Astrocyte (in vitro differentiated cells and primary cell): ENCODE measurements around the gene RGPD3.

Source experiments
- CTCF ChIP-seq: IDR thresholded peaks from 2 replicates; pipeline ENCODE4 v1.5.1; 2011; ENCODE audit warnings: low read depth, mild to moderate bottlenecking, inconsistent platforms, low read length, moderate library complexity; ENCODE audit not compliant: insufficient read depth
- EZH2 ChIP-seq: IDR thresholded peaks from 2 replicates; pipeline ENCODE4 v1.6.1; 2012; ENCODE audit warnings: mild to moderate bottlenecking, low read length, inconsistent platforms; ENCODE audit not compliant: insufficient read depth

- TF ChIP-seq CTCF (no peak), EZH2 (no peak)
Observed at GRCh38 chr2:106344302-106344701, 123.9 kb downstream of the RGPD3 start.
